HG03520 (cell line): ENCODE results near the gene SAMM50.
"Not testable (repeated sequence)": the region's sequence is repeated elsewhere in the genome, so short reads cannot be mapped to it uniquely, and the experiment has no call there.

Experiments used
- ATAC-seq: cut with Tn5 transposase; IDR thresholded peaks from one replicate; pipeline ENCODE4 v1.9.1; 2021; ENCODE audit warnings: mild to moderate bottlenecking, moderate library complexity; ENCODE audit not compliant: unreplicated experiment

SAMM50 gene

DNA sequence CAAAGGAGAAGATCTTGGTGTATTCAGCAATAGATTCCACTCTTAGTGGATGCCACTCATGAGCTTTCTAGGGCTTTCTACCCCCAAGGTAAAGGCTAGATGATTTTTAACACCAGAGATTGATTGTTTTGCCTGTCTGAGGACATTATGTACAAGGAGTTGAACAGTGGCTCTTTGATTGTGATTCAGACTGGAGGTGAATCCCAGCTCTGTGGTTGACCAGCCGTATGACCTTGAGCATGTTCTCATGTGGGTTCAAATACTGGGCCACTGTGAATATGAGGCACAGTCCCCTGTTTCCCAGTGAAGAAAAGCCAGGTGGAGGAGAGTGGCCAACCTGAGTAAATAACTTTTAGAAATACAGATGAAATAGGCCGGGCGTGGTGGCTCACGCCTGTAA, 44.9 kb downstream of the SAMM50 start:
- no peak for ATAC-seq

DNA sequence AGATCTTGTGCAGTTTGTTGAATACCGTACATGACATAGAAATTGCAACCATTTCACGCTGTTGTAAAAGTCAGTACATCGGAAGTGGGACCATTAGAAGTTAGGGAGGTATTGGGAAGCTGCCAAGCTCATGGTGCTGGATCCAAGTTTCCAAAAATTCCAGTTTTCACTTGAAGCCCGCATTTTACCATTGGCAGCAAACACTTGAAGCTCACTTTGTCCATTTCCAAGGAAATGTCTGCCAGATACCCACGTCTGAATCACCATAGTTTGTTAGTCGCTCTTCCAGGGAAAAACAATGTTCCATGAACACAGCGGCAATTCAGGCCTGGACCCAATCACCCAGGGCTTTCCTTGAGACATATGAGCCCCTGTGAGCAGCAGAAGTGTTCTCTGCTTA, 46.3 kb downstream of the SAMM50 start:
- no peak for ATAC-seq

DNA sequence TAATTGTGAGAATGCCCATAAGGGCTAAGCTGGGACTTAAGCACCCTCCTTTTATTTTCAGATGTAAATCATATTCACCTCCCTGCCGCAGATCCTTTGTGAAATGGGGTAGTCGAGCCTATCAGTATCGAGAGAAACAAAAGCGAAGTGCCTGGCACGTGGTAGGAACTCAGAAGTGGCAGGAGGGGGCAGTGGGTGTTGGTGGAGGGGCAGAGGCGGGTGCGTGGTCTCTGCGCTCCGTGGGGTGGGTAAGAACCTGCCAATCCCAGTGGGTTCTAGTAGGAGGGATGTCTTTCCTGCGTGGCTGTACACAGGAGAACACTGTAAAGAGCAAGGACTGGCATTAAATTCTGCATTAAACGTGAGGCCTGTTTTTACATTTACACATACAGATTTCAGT, 47.1 kb downstream of the SAMM50 start:
- ATAC-seq = no peak

DNA sequence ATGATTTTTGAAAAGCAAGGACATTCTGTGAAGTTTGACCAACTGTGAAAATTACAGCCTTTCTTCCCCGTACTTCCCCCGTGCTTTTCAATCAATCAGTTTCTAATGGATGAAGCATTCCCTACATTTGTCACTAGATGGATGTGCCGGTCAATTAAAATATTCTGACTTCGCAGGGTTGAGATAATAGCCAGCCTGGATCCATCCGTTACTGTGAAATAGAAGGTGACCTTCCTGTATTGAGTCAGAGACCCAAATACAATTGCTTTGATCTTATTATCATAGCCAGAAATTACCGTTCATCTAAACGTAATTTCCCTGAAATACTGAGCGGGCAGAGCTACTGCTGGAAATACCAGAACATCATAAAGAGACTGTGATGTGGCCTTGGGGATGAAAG, 47.8 kb downstream of the SAMM50 start:
- no peak for ATAC-seq

DNA sequence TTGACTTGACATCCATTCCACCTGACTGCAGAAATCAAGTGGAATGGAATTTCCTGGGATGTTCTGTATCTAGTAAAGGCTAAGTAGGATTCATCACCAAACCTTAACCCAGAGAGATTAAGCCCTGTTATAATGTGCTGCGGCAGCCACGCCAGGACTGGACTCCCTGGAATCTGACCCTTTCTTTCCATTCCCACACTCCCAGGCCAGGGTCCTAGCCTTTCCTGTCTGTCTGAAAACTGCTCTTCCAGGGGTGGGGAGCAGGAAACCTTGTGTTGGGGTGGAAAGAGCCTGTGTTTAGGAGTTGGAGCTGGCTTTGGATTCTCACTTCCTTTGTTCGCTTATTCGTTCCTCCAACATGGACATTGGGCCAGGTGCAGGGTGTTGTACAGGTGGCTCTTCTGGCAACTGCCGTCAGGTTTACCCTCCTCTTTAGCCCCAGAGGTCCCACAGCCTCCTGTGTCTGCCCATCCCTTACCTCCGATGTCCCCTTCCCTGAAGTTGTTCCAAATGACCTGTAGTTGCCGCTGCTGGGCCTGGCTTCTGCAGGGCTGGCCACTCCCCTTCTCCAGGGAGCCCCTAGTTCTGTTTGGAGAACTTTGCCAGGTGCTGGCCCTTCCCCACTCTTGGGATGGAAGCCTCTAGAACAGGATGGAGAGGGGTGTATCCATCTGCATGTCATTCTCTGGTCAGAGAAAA, 48.3 kb downstream of the SAMM50 start:
- no peak for ATAC-seq

DNA sequence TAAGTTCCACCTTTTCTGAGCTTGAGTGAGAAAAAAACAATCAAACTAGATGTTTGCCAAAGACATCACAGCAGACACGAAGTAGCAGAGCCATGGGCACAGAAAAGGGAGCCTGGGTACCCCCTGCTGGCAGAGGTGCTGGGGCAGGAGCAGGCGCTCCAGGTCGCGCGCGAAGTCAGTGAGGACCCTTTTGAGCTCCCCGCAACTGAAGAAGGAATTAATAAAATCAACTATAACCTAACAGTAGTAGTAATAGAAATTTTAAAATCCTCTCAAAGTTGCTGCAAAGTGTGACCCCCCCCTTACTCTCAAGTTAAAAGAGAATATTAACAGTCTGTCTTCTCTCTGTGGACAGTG, 48.8 kb downstream of the SAMM50 start:
- ATAC-seq = no peak

DNA sequence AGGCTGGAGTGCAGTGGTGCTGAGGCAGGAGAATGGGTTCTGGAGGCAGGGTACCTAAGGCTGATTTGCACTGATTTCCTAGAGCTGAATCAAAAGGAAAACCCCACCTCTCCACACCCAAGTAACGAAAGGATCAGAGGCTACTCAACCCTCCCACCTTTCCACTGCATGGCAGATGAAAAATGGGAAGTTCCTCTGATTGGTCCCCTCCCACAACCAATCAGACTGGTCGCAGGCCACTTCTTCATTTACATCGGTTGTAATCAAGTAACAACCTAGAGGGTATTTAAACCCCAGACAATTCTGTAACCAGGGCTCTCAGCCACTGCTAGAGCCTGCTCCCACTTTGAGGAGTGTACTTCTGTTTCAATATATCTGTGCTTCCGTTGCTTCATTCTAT, 50.3 kb downstream of the SAMM50 start:
- ATAC-seq = no peak

DNA sequence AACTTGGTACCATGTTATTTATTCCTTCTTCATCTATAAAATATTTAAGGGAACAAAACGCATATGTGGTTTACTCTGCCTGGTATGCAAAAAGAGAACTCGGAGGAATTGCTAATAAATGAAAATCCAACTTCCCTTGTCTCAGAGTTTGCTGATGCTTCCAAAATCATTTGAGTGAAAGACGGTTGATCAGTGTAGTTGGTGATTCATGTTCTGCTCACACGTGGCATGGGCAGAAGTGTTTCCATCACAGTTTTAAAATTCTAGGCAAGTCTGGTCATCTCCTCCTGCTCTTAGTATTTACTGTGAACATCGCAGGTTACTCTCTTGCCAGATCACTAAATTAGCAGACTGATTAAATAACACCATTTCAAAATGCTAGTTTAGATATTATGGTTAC, 56.9 kb downstream of the SAMM50 start:
- ATAC-seq = no peak

DNA sequence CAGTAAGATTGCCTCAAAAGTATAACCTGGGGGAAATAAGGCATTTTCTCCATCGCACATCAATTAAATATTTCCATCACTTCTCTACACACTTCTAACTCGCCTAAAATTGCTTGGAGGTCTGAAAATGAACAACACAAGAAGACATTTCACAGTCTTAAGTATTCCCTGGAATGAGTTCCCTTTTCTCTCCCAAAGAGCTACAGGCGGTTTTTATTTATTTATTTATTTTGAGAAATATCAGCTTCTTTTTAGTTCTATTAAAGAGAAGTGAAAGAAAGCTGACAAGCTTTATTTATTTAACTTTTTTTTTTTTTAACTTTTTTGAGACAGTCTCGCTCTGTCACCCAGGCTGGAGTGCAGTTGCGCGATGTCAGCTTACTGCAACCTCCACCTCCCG, 57.3 kb downstream of the SAMM50 start:
- ATAC-seq = no peak

DNA sequence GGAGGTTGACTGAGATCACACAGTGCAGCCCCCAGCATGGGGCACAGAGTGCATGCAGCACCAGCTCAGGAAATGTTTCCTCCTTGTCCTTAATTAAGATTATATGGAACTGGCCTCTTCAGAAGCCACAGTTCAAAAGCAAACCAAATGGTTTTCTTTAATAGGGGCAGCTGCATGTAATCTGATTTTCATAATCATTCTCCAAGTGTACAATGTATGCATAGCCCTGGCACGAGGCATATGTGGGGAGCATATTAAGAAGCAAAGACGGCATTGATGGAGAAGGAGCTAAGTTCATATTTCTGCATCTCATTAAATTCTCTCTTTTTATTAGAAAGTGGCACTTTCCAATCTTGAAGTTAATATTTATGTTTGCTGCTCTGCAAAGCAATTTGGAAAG, 59.0 kb downstream of the SAMM50 start:
- no peak for ATAC-seq

DNA sequence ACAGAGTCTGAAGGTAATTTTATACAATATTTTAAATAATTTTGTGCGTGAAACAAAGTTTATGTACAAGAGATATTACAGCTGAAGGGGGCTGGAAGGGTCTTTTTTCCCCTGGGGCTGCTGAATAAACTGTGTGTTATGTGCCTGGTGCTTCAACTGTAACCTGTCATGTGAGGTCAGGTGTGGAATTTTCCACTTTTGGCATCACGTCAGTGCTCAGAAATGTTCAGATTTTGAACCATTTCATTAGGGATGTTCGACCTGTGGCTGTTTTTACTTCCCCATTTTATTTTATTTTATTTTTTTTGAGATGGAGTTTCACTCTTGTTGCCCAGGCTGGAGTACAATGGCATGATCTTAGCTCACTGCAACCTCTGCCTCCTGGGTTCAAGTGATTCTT, 61.3 kb downstream of the SAMM50 start:
- not testable (repeated sequence) for ATAC-seq

DNA sequence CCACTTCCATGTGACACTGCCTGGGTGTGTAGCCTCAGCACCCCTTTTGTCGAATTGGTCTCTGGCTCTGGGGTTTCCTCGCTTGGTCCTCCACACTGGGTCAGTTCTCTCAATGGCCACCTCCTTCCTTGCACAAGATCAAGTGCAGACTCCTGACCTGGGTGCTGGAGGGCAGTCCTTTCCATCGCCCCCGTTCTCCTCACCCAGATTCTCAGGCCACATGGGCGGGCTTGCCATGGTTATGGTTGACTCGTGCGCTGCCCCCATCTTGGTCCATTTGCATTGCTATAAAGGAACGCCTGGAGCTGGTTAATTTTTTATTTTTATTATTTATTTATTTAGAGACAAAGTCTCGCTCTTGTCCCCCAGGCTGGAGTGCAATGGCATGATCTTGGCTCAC, 63.4 kb downstream of the SAMM50 start:
- no peak for ATAC-seq

DNA sequence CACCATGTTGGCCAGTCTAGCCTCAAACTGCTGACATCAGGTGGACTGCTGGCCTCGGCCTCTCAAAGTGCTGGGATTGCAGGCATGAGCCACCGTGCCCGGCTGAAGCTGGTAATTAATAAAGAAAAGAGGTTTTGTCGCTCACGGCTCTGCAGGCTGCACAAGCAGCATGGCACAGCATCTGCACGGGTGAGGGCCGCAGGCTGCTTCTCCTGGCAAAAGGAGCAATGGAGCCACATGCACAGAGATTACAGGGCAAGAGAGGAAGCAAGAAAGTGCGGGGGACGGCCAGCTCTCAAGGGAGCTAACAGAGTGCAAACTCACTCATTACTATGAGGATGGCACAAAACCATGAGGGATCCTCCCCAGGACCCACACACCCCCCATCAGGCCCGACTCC, 64.2 kb downstream of the SAMM50 start:
- no peak for ATAC-seq

DNA sequence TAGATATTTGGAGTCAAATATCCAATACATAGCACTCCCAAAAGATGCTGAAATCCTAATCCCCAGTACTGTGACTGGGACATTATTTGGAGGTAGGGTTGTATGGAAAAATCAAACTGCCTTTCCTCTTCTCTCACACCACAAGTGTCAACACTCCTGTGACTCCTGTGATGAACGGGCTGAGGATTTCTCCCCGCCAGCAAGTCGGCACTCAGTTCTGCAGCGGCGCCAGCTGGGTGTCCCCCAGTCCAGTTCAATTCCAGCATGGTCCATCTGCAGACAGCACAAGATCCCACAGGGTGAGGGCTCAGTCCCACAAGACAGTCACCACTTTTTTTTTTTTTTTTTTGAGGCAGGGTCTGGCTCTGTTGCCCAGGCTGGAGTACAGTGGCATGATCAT, 64.6 kb downstream of the SAMM50 start:
- ATAC-seq = no peak

DNA sequence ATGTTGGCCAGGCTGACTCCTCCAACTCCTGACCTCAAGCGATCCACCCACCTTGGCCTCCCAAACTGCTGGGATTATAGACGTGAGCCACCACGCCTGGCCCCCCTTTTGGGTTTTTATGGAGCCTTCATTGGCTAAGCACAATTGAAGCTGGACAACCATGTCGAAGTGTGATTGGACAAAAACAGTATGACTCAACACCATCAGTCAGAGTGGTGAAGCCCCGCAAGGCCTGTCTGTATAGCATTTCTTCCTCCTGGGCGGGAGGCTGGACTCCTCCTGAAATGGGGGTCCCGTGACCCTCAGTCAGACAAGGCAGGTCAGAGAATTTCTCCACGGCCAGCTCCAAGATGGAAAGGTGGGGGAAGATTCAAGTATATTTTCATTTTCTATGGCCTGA, 65.7 kb downstream of the SAMM50 start:
- ATAC-seq = no peak

DNA sequence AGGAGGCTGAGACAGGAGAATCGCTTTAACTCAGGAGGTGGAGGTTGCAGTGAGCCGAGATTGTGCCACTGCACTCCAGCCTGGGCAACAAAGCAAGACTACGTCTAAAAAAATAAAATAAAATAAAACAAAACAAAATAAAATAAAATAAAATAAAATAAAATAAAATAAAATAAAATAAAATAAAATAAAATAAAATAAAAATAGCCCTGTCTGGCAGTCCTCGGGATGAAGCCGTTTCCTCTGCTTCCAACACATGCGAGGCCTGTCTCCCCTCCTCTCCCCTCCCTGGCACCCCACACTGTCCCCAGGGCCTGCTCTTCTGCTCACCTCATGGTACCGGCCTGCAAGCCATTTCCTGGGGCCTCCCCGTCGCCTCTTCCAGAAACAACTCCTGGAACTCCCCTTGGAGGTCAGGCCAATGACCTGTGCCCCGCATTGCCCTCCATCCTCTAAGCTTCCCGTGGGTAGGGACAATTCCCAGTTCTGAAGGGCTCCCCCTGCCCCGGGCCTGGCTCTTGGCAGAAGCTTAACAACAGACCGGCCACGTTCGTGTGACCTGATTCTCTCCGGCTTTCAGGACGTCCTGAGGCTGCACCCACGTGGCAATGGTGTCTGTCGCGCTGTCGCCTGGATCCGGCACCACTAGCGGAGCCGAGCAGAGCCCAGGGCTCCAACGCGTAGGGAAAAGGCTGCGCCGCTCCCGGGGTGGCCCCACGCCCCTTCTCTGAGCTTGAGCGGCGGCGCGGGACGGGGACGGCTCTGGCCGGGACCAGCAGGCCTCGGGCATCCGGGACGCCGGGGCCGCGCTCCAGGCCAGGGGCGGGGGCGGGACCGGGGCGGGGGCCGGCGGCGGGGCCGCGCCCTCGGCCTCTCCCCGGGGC, 68.4 kb downstream of the SAMM50 start:
- ATAC-seq = no peak

DNA sequence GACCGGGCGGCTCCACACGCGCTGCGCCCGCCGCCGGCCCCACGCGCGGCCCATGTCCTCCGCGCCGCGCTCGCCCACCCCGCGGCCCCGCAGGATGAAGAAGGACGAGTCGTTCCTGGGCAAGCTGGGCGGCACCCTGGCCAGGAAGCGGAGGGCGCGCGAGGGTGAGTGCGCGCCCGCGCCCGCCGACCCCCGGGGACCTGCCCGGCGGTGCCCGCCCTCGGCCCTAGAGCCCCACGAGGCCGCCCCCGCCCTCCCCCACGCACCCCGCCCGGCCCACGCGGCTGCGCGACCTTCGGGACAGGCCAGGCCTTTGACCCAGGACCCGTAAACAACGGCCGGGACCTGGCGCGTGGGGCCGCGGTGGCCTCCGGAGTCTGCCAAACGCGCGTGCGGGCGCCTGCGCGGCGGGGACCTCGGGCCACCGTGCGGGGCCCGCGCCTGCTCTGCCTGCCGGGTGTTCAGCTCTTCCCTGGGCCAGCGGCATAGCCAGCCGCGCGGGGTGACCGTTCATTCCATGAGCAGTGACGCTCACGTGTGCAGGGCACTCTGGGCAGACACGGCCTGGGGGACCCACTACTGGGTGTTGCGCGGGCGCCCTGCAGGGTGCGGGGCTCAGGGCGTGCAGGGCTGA, 69.2 kb downstream of the SAMM50 start, which contains the start of gene PARVB:
Gene PARVB, plus strand, starts transcription at position 15 of the 634 bp plus-strand sequence. Its CDS starts 38 bp downstream, at position 53.
- no peak for ATAC-seq

DNA sequence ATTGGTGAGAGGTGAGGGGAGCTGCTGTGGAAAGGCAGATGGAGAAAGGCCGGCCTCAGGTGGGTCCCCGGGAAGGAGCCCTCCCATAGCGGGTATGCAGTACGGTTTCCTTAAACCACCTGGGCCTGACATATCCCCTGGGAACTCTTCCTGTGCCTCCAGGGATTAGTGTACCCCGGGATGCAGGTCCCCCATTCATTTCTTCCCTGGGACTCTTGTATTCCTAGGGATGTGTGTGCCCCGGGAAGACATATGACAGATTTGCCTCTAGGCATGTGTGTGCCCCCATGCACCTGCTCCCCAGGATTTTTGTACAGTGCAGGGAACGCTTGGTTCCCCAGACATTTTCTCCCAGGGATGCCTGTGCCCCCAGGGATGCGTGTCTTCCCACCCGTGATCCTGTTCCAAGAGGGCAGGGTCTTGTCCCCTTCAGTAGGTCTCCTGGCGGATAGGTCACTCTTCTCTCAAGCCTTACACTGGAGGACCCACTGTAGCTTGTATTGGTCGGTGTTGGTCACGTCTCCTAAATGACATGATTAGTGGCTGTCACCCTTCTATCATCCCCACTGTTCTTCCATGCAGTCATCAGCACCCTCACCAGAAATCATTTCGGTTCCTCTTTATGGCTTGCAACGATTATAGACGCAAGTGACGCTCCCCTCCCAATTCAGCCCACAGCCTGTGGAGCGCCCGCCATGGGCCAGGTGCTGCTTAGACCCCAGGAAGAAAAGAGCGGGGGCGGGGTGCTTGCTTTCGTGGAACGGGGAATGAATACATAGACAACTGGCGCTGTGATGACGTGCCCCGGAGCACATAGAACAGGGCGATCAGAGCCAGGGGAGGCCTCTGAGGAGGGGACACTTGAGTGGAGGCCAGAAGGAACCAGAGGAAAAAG, 70.2 kb downstream of the SAMM50 start:
- ATAC-seq = peak; percentile 49

DNA sequence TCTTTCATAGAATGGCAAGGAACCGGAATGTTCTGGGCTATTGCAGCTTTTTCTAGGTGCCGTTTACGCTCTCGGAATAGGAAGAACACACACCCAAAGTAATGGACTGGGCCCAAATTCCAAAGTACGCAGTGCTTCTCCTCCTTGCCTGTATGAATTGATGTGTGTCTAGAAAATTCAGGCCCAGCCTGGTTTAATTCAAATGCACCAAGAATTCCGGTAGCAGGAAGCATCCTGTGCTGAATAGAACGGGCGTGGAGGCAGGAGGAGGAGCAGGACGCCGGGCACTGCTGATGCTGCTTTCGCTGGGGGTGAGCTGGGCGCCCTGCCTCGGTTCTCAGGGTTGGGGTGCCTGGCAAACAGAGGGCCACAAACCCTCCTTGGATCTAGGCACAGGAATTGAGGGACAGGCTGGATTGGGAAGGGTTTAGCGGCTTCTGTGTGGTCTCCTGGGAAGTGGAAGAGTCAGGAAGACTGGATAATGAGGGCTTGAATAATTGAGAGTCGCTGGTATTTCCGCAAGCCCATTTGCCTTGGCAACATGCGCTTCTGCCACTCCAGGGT, 70.9 kb downstream of the SAMM50 start:
- ATAC-seq = no peak
